Measurements from ENCODE around the gene AGPAT3.

AGPAT3 gene

DNA sequence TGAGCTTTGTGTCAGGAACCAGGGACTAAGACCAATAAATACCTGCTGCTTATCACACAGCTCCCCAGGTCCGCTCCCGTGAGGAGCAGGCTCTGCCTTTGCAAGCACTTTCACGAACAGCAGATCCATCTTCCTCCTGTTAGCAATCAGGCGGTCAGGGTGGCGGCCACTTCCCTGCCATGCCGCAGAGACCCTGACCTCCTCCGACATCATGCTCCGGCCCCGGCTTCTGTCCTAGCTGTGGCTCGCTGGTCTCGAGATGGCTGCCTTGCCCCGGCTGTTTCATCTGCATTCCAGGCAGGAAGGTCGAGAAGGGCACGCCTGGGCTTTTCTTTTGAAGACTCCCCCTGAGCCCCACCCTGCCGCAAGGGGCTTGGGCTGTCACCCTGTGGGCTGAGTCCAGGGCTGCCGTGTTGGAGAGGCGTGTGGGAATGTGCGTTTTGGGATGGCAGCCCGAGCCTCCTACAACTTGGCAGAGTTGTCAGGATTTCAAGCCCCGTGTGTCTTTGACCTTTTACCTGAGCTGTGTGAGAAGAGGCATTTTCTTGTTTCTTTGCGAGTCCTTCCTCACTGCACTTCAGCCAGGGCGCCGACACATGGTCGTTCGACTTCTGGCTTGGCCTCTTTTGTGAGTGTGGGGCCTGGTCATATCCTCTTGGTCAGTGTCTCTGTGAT, 59.5 kb downstream of the AGPAT3 start:
- DNase-seq (ENCODE audit: low read depth), result no peak

DNA sequence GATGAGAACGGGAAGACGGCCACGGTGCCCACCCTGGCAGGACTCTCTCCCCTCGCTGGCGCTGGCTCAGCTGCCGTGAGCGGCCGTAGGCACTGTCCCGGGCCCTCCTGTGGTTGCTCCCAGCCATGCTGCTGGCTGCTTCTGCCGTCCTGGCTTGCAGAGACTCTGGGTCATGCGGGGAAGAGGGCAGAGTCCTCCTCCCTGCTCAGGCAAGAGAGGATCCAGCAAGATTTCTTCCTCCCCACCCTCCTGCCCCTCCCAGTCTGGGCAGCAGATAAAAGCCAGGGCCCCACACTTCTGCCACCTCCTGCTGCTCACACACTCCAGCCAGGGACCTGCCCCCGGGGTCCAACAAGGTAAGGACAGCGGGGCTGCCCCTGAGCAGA, 60.1 kb downstream of the AGPAT3 start:
- DNase-seq (ENCODE audit: low read depth), result no peak

DNA sequence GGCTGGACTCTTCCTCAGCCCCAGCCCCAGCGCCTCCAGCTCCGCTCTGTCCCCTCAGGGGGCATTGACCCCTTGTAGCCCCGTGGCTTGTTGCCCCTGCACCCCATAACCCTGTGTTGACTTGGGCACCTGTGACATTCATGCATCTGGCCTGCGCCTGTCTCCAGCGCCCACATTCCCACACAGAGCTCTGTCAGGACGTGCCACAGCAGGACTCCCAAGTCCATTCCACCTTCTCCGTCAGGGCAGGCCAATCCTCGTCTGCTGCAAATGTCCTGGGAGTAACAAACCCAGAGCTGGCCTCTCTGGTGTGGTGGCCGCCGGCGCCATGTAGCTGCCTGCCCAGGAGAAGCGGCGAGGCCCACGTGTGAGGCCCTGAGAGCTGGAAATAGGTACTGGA, 60.6 kb downstream of the AGPAT3 start:
- no peak for DNase-seq (ENCODE audit: low read depth)

DNA sequence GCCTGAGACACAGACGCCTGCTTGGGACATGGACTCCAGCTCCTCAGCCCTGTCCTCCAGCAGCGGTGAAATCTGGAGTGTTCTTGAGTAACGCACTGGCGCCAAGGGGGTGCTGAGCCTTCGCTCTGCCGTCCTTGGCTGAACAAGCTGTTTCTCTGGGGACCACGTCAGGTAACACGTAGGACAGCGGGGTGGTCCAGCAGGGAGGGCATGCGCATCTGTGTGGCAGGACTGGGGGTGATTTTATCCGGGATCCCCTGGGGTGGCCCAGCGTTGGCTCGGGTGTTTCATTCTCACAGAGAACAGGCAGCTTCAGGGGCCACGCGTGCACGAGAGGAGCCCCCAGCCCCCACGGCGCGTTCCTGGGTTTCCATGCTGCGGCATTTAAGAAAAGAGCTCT, 61.2 kb downstream of the AGPAT3 start:
- DNase-seq (ENCODE audit: low read depth), result no peak

DNA sequence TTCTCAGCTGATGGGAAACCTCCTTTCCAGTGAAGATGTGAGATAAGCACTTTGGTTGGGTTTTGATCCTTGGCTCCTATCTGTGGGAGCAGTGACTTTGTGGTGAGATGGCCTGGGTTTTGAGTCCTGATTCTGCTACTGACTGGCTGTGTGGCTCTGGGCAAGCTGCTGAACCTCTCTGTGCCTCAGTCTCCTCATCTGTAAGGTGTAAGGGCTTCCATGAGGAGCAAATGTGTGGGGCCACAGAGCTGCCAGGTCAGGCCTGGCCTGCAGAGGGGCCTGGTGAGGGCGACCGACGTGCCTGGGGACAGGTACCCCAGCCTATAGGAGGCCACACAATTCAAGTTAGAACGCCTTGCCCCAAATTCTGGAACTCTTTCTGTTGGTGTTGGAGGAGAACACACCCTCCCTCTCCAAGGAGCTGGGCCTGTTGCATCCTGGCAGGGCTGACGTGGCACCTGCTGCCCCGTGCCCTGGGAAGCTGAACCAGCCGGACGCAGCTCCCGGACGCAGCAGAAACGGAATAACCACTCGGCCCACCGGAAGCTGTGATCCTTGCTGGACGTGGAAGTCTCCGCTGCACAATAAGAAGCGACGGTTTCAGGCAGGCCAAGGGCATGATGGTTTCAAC, 62.7 kb downstream of the AGPAT3 start:
- DNase-seq (ENCODE audit: low read depth), result no peak

- DNase-seq (ENCODE audit: low read depth), result no peak
These were observed 63.5 kb downstream of the AGPAT3 start for GRCh38 chr21:43928222-43929125.

- no peak for DNase-seq (ENCODE audit: low read depth)
These were observed 64.4 kb downstream of the AGPAT3 start for GRCh38 chr21:43929217-43929971.

GRCh38 chr21:43930074-43930847, 65.2 kb downstream of the AGPAT3 start:
- DNase-seq (ENCODE audit: low read depth), result no peak

GRCh38 chr21:43930848-43931375, 65.9 kb downstream of the AGPAT3 start:
- no peak for DNase-seq (ENCODE audit: low read depth)

GRCh38 chr21:43931489-43931888, 66.5 kb downstream of the AGPAT3 start:
- no peak for DNase-seq (ENCODE audit: low read depth)

GRCh38 chr21:43932005-43932404, 67.0 kb downstream of the AGPAT3 start:
- no peak for DNase-seq (ENCODE audit: low read depth)

DNA sequence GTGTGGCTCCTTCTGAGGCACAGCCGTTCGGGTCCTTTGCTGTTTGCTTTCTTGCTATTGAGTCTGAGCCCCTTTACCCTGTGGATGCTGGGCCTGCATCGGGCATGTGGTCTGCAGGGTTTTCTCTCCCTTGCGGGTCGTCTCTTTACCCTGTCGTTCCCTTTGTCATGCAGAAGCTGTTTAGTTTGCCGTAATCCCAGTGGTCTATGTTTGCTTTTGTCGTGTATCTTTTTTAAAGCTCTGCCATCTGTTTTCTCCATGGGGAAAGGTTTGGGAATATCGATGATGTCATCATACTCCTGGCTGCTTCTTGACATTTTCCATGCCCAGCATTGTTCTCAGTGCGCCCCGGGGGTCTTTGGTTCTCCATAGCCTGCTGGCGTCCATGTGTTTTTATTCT, 68.2 kb downstream of the AGPAT3 start:
- no peak for DNase-seq (ENCODE audit: low read depth)

DNA sequence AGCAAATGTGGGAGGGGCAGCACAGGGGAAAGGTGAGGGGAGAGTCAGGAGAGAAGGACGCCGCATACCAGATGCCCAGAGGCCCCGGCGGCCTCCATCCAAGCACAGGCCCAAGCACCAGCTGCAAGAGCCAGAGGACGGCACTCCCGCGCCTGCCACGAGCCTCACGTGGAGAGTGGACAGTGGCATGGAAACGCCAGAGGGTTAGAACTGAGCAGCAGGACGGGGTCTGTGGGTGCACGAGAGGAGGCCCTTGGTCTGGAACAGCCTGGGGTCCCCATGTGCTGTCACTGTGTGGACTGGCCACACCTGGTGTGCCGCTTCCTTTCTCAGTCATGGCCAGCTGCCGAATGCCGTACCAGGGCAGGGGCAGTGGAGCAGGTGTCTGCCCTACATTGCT, 68.7 kb downstream of the AGPAT3 start:
- DNase-seq (ENCODE audit: low read depth), result no peak

GRCh38 chr21:43934116-43934515, 69.1 kb downstream of the AGPAT3 start:
- DNase-seq (ENCODE audit: low read depth), result no peak

DNA sequence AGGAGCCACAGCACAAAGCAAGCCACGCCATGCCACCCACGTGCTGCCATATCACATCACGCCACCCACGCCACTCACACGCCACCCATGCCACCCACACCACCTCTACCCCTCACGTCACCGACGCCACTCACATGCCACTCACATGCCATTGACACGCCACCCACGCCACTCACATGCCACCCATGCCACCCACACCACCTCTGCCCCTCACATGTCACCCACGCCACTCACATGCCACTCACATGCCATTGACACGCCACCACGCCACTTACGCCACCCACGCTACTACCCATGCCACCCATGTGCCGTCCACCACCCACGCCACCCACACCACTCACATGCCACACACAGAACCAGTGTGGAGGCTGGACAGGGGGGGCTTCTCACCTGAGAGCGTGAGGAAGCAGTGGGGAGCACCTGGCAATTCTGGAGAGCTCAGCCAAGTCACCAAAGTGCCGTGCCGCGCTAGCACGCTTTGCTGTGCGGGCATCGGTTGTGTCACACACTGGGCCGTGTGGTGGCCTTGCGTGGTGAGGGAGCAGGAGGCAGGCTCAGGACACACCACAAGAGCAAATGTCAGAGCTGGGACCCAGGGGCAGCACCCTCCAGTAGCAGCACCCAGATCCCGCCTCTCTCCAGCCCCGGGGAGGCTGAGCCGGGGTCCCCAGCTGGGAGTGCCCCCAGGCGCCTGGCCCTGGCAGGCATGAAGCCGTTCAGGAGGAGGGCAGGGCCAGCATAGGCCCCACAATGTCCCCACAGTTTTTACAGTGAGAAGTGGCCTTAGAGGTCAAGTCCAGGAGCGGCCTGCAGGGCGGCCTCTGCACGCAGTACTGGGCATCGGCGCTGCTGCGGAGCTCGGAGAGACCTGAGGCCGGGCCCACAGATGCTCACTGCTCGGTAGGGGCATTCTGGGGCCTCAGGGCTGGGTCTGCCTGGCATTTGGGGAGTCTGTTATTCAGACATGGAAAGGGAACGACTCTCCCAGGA, 70.0 kb downstream of the AGPAT3 start:
- no peak for DNase-seq (ENCODE audit: low read depth)

DNA sequence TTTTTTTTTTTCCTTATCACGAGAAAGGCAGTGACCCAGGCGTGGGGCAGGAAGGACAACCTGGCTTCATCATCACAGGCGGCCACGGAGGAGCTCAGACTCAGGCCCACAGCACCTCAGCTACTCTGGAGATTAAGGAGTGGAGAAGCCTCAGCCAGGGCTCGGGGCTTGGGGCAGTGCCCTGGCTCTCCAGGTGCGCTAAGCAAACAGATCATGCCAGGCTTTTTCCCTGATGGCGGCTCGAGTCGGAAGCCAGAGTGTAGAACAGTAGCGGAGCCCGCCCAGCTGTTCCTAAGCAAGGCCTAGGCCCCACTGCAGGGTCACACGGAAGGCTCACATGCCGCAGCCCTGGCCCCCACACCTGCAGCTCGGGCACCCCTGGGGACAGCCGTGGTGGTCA, 70.7 kb downstream of the AGPAT3 start:
- no peak for DNase-seq (ENCODE audit: low read depth)

DNA sequence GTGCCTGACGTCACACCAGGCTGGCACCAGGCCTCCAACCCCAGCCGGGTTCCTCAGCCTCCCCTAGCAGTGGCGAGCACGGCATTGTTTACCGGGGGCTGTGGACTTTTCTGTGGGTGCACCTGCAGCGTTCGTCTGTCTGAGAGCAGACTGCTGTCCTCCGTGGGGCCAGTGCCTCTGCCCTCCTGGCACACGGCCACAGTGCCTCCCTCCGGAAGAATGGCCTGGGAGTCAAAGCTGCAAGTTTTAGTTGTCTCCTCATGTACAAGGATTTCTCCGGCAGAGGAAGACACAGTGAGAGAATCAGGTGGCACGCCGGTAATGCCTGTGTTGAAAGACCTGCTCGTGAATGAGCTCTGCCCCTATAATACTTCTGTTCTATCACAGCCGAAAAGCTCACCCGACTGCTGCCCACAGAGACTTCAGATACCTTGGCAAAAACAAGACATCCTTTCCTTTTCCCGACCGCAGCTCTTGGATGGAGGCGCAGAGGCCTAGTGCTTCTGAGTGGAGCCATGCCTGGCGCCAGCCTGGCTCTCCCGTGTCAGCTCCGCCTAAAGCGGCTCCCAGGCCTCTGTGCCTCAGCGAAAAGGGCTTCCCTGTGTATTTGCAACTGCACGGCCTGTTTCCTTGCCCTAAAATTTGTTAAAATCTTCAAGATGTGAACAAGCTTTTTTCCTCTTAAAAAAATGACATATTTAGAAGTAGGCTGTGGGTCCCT, 71.4 kb downstream of the AGPAT3 start:
- DNase-seq (ENCODE audit: low read depth), result no peak

GRCh38 chr21:43937051-43937832, 72.2 kb downstream of the AGPAT3 start:
- DNase-seq (ENCODE audit: low read depth), result no peak

- DNase-seq (ENCODE audit: low read depth), result no peak
These were observed 72.9 kb downstream of the AGPAT3 start for GRCh38 chr21:43937891-43938309.

All from stimulated activated CD8-positive, alpha-beta memory T cell treated with anti-CD3 and anti-CD28 coated beads, Interleukin-7, amount 100 ng/mL, for 24 hours (primary cell).